ENCODE data around the gene SPATA17.
A peak's percentile ranks its signal among the peaks of the same experiment; 100 is the strongest.
"Not testable (repeated sequence)": the region's sequence is repeated elsewhere in the genome, so short reads cannot be mapped to it uniquely, and the experiment has no call there.

SPATA17 gene, protein sequence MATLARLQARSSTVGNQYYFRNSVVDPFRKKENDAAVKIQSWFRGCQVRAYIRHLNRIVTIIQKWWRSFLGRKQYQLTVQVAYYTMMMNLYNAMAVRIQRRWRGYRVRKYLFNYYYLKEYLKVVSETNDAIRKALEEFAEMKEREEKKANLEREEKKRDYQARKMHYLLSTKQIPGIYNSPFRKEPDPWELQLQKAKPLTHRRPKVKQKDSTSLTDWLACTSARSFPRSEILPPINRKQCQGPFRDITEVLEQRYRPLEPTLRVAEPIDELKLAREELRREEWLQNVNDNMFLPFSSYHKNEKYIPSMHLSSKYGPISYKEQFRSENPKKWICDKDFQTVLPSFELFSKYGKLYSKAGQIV

GRCh38 chr1:217630711-217631591 lies at the start of gene SPATA17, which contains the start of gene GPATCH2:
SPATA17 (plus strand) TSS chr1:217631344; CDS start chr1:217631379, 35 bp downstream.
GPATCH2 (minus strand) TSS chr1:217631090; CDS start chr1:217630971, 119 bp downstream.
- H3K4me3 ChIP-seq (ENCODE audit: low read depth, low read length) = peak within 1 kb of the TSS; percentile 80
- H3K9me3 ChIP-seq (ENCODE audit: control insufficient read depth, insufficient read depth, low read length) = no peaks in the 10 kb centered on the region
- peak within 1 kb of the TSS; percentile 100 for H3K9ac ChIP-seq (ENCODE audit: low read depth, low read length)
- no peaks in the 10 kb centered on the region for H3K36me3 ChIP-seq (ENCODE audit: control insufficient read depth, insufficient read depth, low read length)
- peaks cover 3% of the 10 kb centered on the region for H3K4me1 ChIP-seq (ENCODE audit: control insufficient read depth, insufficient read depth, low read length)
- H3K27me3 ChIP-seq (ENCODE audit: control insufficient read depth, insufficient read depth, low read length) = no peaks in the 10 kb centered on the region

DNA sequence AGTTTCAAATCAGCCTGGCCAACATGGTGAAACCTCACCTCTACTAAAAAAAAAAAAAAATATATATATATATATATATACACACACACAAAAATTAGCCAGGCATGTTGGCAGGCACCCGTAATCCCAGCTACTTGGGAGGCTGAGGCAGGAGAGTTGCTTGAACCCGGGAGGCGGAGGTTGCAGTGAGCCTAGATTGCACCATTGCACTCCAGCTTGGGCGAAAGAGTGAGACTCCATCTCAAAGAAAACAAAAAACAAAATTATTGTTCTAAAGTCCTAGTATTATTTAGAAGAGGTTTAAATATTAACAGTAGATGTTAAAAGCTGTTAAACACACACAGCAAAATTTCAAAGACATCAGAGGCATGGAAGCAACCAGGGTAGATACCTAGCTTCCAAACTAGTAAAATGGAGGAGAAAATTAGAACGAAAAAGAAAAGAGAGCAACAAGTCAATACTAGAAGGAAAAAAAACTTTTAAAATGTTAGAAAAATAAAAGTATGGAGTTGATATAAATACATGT lies 46.8 kb upstream of the SPATA17 start:
- not testable (repeated sequence) for H3K36me3 ChIP-seq (ENCODE audit: control insufficient read depth, insufficient read depth, low read length); H3K9ac ChIP-seq (ENCODE audit: low read depth, low read length); H3K27me3 ChIP-seq (ENCODE audit: control insufficient read depth, insufficient read depth, low read length); H3K4me1 ChIP-seq (ENCODE audit: control insufficient read depth, insufficient read depth, low read length); H3K4me3 ChIP-seq (ENCODE audit: low read depth, low read length); H3K9me3 ChIP-seq (ENCODE audit: control insufficient read depth, insufficient read depth, low read length)

DNA sequence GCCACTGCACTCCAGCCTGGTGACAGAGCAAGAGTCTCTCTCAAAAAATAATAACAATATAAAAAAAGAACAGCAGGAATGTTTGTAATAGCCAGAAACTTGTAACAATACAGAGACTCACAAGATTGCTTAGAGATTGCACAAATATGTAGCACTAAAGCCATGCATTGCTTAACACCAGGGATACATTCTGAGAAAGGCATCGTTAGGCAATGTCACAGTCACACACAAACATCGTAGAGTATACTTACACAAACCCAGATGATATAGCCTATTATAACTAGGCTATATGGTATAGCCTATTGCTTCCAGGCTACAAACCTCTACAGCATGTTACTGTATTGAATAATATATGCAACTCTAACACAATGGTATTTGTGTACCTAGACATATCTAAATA lies 45.6 kb upstream of the SPATA17 start:
- Histone ChIP-seq H3K36me3 (ENCODE audit: control insufficient read depth, insufficient read depth, low read length) (no peaks in the 10 kb centered on the region), H3K4me1 (ENCODE audit: control insufficient read depth, insufficient read depth, low read length) (no peaks in the 10 kb centered on the region), H3K9me3 (ENCODE audit: control insufficient read depth, insufficient read depth, low read length) (no peaks in the 10 kb centered on the region), H3K27me3 (ENCODE audit: control insufficient read depth, insufficient read depth, low read length) (no peaks in the 10 kb centered on the region), H3K9ac (ENCODE audit: low read depth, low read length) (no peak overlapping the region), H3K4me3 (ENCODE audit: low read depth, low read length) (no peak overlapping the region)

DNA sequence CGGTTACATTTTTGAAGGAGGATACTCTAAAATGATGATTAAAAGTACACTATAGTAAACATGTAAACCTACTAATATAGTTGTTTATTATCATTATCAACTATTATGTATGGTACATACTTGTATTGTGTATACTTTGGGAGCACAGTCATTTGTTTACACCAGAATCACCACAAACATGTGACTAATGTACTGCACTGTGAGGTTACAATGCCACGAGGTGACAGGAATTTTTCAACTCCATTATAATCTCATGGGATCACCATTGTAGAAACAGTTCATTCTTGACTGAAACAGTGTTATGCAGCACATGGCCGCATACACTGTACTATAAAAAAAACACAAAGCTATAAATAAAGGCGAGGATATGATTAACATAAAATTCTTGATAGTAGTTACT lies 44.6 kb upstream of the SPATA17 start:
- Histone ChIP-seq H3K27me3 (ENCODE audit: control insufficient read depth, insufficient read depth, low read length) (no peaks in the 10 kb centered on the region), H3K9me3 (ENCODE audit: control insufficient read depth, insufficient read depth, low read length) (no peaks in the 10 kb centered on the region), H3K4me1 (ENCODE audit: control insufficient read depth, insufficient read depth, low read length) (no peaks in the 10 kb centered on the region), H3K4me3 (ENCODE audit: low read depth, low read length) (no peak overlapping the region), H3K36me3 (ENCODE audit: control insufficient read depth, insufficient read depth, low read length) (no peaks in the 10 kb centered on the region), H3K9ac (ENCODE audit: low read depth, low read length) (no peak overlapping the region)

- Histone ChIP-seq H3K9me3 (ENCODE audit: control insufficient read depth, insufficient read depth, low read length) (no peaks in the 10 kb centered on the region), H3K27me3 (ENCODE audit: control insufficient read depth, insufficient read depth, low read length) (no peaks in the 10 kb centered on the region), H3K9ac (ENCODE audit: low read depth, low read length) (no peak overlapping the region), H3K4me1 (ENCODE audit: control insufficient read depth, insufficient read depth, low read length) (no peaks in the 10 kb centered on the region), H3K36me3 (ENCODE audit: control insufficient read depth, insufficient read depth, low read length) (no peaks in the 10 kb centered on the region), H3K4me3 (ENCODE audit: low read depth, low read length) (no peak overlapping the region)
Observed at GRCh38 chr1:217590598-217590997, 40.5 kb upstream of the SPATA17 start.

DNA sequence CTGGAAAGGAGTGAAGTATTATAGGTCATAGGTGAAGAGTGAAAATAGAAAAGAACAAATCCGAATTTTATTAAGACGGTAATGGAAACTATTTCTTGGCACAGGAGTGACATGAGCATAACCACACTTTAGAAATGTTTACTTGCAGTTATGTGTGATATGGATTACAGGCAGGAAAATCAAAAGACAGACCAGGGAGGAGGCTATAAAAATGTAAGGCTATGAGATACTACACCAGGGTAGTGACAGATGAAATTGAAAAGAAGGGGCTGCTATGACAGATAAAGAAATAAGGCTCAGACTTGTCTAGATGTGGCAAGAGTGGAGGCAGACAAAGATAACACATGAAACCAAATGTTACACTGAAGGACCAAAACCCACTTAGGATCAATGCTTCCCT lies 32.0 kb upstream of the SPATA17 start:
- H3K36me3 ChIP-seq (ENCODE audit: control insufficient read depth, insufficient read depth, low read length) = peaks cover 3% of the 10 kb centered on the region

DNA sequence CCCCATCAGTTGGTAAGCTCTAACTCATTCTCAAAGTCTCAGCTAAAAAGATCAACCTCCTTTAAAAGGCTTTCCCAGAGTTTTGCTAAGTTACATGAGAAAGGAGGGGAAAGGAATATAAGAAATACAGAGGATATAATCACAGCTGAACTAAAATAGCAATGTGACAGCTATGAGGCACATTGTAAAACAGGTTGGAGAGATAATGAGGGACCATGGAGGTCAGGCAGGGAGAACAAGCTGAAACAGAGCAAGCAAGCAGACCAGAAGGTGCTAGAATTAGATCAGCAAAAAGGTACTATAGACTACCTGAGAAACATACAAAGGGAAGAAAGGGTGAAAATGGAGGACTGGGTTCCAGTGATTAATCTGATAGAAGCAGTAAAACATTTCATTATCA lies 28.8 kb upstream of the SPATA17 start:
- no peak overlapping the region for H3K9ac ChIP-seq (ENCODE audit: low read depth, low read length)
- no peaks in the 10 kb centered on the region for H3K27me3 ChIP-seq (ENCODE audit: control insufficient read depth, insufficient read depth, low read length)
- H3K4me1 ChIP-seq (ENCODE audit: control insufficient read depth, insufficient read depth, low read length) = no peaks in the 10 kb centered on the region
- H3K36me3 ChIP-seq (ENCODE audit: control insufficient read depth, insufficient read depth, low read length) = peaks cover 6% of the 10 kb centered on the region
- H3K9me3 ChIP-seq (ENCODE audit: control insufficient read depth, insufficient read depth, low read length) = no peaks in the 10 kb centered on the region
- H3K4me3 ChIP-seq (ENCODE audit: low read depth, low read length) = no peak overlapping the region

More for the DNA sequence above, 32.0 kb upstream of the SPATA17 start:
- H3K9me3 ChIP-seq (ENCODE audit: control insufficient read depth, insufficient read depth, low read length) = no peaks in the 10 kb centered on the region
- H3K27me3 ChIP-seq (ENCODE audit: control insufficient read depth, insufficient read depth, low read length) = no peaks in the 10 kb centered on the region
- H3K4me3 ChIP-seq (ENCODE audit: low read depth, low read length) = no peak overlapping the region
- H3K9ac ChIP-seq (ENCODE audit: low read depth, low read length) = no peak overlapping the region
- no peaks in the 10 kb centered on the region for H3K4me1 ChIP-seq (ENCODE audit: control insufficient read depth, insufficient read depth, low read length)

GRCh38 chr1:217605390-217605789 lies 25.8 kb upstream of the SPATA17 start:
- peaks cover 3% of the 10 kb centered on the region for H3K36me3 ChIP-seq (ENCODE audit: control insufficient read depth, insufficient read depth, low read length)
- no peaks in the 10 kb centered on the region for H3K9me3 ChIP-seq (ENCODE audit: control insufficient read depth, insufficient read depth, low read length)
- no peaks in the 10 kb centered on the region for H3K27me3 ChIP-seq (ENCODE audit: control insufficient read depth, insufficient read depth, low read length)
- H3K9ac ChIP-seq (ENCODE audit: low read depth, low read length) = no peak overlapping the region
- H3K4me3 ChIP-seq (ENCODE audit: low read depth, low read length) = no peak overlapping the region
- no peaks in the 10 kb centered on the region for H3K4me1 ChIP-seq (ENCODE audit: control insufficient read depth, insufficient read depth, low read length)

GRCh38 chr1:217614200-217614712 lies 16.9 kb upstream of the SPATA17 start:
- no peaks in the 10 kb centered on the region for H3K27me3 ChIP-seq (ENCODE audit: control insufficient read depth, insufficient read depth, low read length)
- no peaks in the 10 kb centered on the region for H3K36me3 ChIP-seq (ENCODE audit: control insufficient read depth, insufficient read depth, low read length)
- H3K4me3 ChIP-seq (ENCODE audit: low read depth, low read length) = no peak overlapping the region
- no peaks in the 10 kb centered on the region for H3K9me3 ChIP-seq (ENCODE audit: control insufficient read depth, insufficient read depth, low read length)
- no peaks in the 10 kb centered on the region for H3K4me1 ChIP-seq (ENCODE audit: control insufficient read depth, insufficient read depth, low read length)
- H3K9ac ChIP-seq (ENCODE audit: low read depth, low read length) = no peak overlapping the region

DNA sequence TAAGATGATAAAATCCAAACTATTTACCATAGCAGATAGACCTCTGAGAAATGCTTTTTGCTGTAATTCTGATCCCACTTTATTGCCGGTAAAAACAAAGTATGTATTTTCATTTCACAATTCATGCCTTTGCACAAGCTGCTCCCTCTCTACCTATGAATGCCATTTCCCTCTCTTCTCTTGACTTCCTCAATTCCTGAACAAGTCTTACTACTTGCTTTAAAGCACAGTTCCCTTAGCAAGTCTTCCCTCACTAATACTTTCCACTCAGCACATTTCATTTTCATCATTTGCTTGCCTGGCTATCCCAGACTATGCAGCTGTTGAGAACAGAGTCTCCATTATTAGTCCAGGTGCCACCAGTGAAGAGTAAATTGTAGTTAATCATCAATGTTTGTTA lies 14.0 kb upstream of the SPATA17 start:
- Histone ChIP-seq H3K9ac (ENCODE audit: low read depth, low read length) (no peak overlapping the region), H3K27me3 (ENCODE audit: control insufficient read depth, insufficient read depth, low read length) (no peaks in the 10 kb centered on the region), H3K4me1 (ENCODE audit: control insufficient read depth, insufficient read depth, low read length) (peaks cover 12% of the 10 kb centered on the region), H3K36me3 (ENCODE audit: control insufficient read depth, insufficient read depth, low read length) (no peaks in the 10 kb centered on the region), H3K9me3 (ENCODE audit: control insufficient read depth, insufficient read depth, low read length) (no peaks in the 10 kb centered on the region), H3K4me3 (ENCODE audit: low read depth, low read length) (no peak overlapping the region)

DNA sequence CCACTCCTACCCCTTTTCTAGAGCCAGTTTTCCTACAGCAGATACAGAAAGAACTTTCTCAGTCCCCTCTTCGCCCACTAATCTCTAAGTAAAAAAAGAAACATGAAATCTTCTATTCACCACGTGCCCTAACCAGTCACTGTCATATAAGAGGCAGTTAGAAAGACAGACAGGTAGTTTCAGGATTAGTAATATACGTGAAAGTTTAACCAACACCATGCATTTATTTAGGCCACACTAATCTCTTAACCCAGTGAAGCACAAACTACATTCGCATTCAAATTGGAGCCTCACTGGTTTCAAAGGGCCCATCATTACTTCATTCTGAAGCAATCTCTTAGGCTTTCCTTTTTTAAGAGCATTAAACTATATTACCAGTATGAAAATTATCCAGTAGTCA lies 10.3 kb upstream of the SPATA17 start:
- Histone ChIP-seq H3K4me1 (ENCODE audit: control insufficient read depth, insufficient read depth, low read length) (peaks cover 12% of the 10 kb centered on the region), H3K36me3 (ENCODE audit: control insufficient read depth, insufficient read depth, low read length) (no peaks in the 10 kb centered on the region), H3K9ac (ENCODE audit: low read depth, low read length) (no peak overlapping the region), H3K9me3 (ENCODE audit: control insufficient read depth, insufficient read depth, low read length) (no peaks in the 10 kb centered on the region), H3K27me3 (ENCODE audit: control insufficient read depth, insufficient read depth, low read length) (no peaks in the 10 kb centered on the region), H3K4me3 (ENCODE audit: low read depth, low read length) (no peak overlapping the region)

Data from iPS-15b (cell line).